ENCODE results near the gene PRADC1.

DNA sequence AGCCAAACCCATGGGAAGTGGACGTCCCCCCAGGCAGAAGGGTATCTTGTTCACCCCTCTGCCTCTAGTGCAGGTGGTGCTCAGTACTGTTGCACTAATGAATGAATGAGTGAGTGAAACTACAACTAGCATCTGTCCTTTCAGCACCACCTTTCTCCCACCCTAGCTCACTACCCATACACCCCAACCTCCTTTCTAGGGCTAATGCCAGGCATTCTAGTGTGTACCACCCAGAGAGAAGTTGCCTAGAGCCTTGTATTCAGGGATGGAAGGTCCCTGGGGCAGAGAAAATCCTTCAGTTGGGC is 23.5 kb upstream of the PRADC1 start:
- TF ChIP-seq POLR2A (IDR thresholded peaks at IDR 0.05) (no peak), POLR2AphosphoS5 (IDR thresholded peaks at IDR 0.05) (no peak)
- TF ChIP-seq, protein P1, sequence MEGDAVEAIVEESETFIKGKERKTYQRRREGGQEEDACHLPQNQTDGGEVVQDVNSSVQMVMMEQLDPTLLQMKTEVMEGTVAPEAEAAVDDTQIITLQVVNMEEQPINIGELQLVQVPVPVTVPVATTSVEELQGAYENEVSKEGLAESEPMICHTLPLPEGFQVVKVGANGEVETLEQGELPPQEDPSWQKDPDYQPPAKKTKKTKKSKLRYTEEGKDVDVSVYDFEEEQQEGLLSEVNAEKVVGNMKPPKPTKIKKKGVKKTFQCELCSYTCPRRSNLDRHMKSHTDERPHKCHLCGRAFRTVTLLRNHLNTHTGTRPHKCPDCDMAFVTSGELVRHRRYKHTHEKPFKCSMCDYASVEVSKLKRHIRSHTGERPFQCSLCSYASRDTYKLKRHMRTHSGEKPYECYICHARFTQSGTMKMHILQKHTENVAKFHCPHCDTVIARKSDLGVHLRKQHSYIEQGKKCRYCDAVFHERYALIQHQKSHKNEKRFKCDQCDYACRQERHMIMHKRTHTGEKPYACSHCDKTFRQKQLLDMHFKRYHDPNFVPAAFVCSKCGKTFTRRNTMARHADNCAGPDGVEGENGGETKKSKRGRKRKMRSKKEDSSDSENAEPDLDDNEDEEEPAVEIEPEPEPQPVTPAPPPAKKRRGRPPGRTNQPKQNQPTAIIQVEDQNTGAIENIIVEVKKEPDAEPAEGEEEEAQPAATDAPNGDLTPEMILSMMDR (IDR thresholded peaks at IDR 0.05 in 8 of 11, conservative IDR thresholded peaks at IDR 0.05 in 3 of 11): no peak

Data from spleen (tissue), 7 donors.